GM23248 (cell line): ENCODE measurements around the gene SIK3. TPM values are rescaled to one million over a fixed set of nuclear protein-coding genes. Genes with fewer than 3 reads are reported as not detected.
A peak's percentile ranks its signal among the peaks of the same experiment; 100 is the strongest.

ENCODE experiments used
- DNase-seq: peaks from one replicate; pipeline ENCODE4 v3.0.0-alpha.2; 2015
- H2AFZ ChIP-seq: fragments of 200-600 bp; sonication (generic); 2 replicates; pipeline ENCODE4 v1.6.1; 2016; ENCODE audit warnings: antibody characterized with exemption
- H3F3A ChIP-seq: fragments of 200-600 bp; sonication (generic); 2 replicates; pipeline ENCODE4 v1.6.1; 2016; ENCODE audit warnings: mild to moderate bottlenecking, antibody characterized with exemption, mixed run types; ENCODE audit not compliant: insufficient read depth
- H3K27ac ChIP-seq: fragments of 200-600 bp; sonication (generic); 2 replicates; pipeline ENCODE4 v1.5.1; 2016; ENCODE audit warnings: mild to moderate bottlenecking
- H3K27me3 ChIP-seq: fragments of 200-600 bp; sonication (generic); replicated peaks from 2 replicates; pipeline ENCODE4 v1.6.1; 2016; ENCODE audit warnings: mild to moderate bottlenecking; ENCODE audit not compliant: insufficient read depth
- H3K36me3 ChIP-seq: fragments of 200-600 bp; sonication (generic); 2 replicates; pipeline ENCODE4 v1.6.1; 2016; ENCODE audit warnings: low read depth, mild to moderate bottlenecking
- H3K4me1 ChIP-seq: fragments of 200-600 bp; sonication (generic); 2 replicates; pipeline ENCODE4 v1.6.1; 2016; ENCODE audit warnings: mild to moderate bottlenecking; ENCODE audit not compliant: insufficient read depth
- H3K4me2 ChIP-seq: fragments of 200-600 bp; sonication (generic); one replicate; pipeline ENCODE4 v1.6.1; 2016; ENCODE audit warnings: mild to moderate bottlenecking; ENCODE audit not compliant: unreplicated experiment
- H3K4me3 ChIP-seq: fragments of 200-600 bp; sonication (generic); 2 replicates; pipeline ENCODE4 v1.5.1; 2016; ENCODE audit warnings: mild to moderate bottlenecking
- H3K79me2 ChIP-seq: fragments of 200-600 bp; sonication (generic); 2 replicates; pipeline ENCODE4 v1.6.1; 2016; ENCODE audit warnings: mild to moderate bottlenecking; ENCODE audit not compliant: insufficient read depth
- H3K9ac ChIP-seq: fragments of 200-600 bp; sonication (generic); 2 replicates; pipeline ENCODE4 v1.6.1; 2016; ENCODE audit warnings: mild to moderate bottlenecking
- H3K9me2 ChIP-seq: fragments of 200-600 bp; sonication (generic); 2 replicates; pipeline ENCODE4 v1.6.1; 2016; ENCODE audit warnings: mixed run types, mild to moderate bottlenecking, moderate library complexity; ENCODE audit not compliant: insufficient read depth
- H3K9me3 ChIP-seq: fragments of 200-600 bp; sonication (generic); one replicate; pipeline ENCODE4 v1.6.1; 2017; ENCODE audit warnings: low read depth
- H4K20me1 ChIP-seq: fragments of 200-600 bp; sonication (generic); 2 replicates; pipeline ENCODE4 v1.6.0; 2016; ENCODE audit not compliant: insufficient read depth
- EZH2 ChIP-seq: fragments of 200-600 bp; sonication (generic); IDR thresholded peaks from 2 replicates; pipeline ENCODE4 v1.6.1; 2018; ENCODE audit warnings: antibody characterized with exemption, mild to moderate bottlenecking; ENCODE audit not compliant: insufficient read depth, poor library complexity, severe bottlenecking
- EZH2phosphoT487 ChIP-seq: fragments of 200-600 bp; sonication (generic); IDR thresholded peaks from 2 replicates; pipeline ENCODE4 v1.6.1; 2018; ENCODE audit warnings: antibody characterized with exemption, moderate library complexity, mild to moderate bottlenecking, low read depth; ENCODE audit not compliant: insufficient read depth
- WGBS, 2 experiments: methylation state at CpG; one replicate each; pipeline ENCODE4 v1.1.6; 2015 to 2017; ENCODE audit warnings: low lambda C conversion rate in 2 of 2, low coverage in 1 of 2; ENCODE audit errors: missing lambda C conversion rate in 2 of 2; 5-methylcytosine and 5-hydroxymethylcytosine counted together
- in situ Hi-C: fragments of 300-500 bp; cut with MboI; formaldehyde crosslinking; loops from 2 replicates; pipeline ENCODE4 v1.15.0; 2020
- polyA plus RNA-seq: library from polyadenylated mRNA; unstranded; fragments of >200 nt; fragmentation: Nextera tagmentation; extraction: Ambion mirVana; gene quantifications from 2 replicates; pipeline ENCODE4 v1.2.1, GENCODE V29; 2016
- total RNA-seq: library from RNA; depleted of rRNA; stranded (reverse); fragments of >200 nt; shearing (Covaris generic); gene quantifications from 2 replicates; pipeline ENCODE4 v1.2.3, GENCODE V29; 2014

The SIK3 gene
- total and polyA plus RNA-seq, 2 experiments from 2014 or later: 4.2 to 15.5 TPM

GRCh38 chr11:116927163-116927974, 170.9 kb downstream of the SIK3 start:
- 83 to 84% methylated on average over 11 of the region's 11 CpGs for WGBS, 2 experiments
- peak; percentile 18 for DNase-seq
- in situ Hi-C loops: no loop called here

GRCh38 chr11:116925050-116925449, 173.2 kb downstream of the SIK3 start:
- H3K4me1 ChIP-seq: 0 out of 2 replicates have a peak, but pooled peaks cover 8% of the 10 kb centered on the region
- H3K9ac ChIP-seq: no peak overlapping the region
- WGBS, 2 experiments: 97 to 99% methylated on average over 8 of the region's 8 CpGs
- TF ChIP-seq EZH2 (no peak), EZH2phosphoT487 (no peak)
- H3K79me2 ChIP-seq: no peaks in the 10 kb centered on the region
- H3K9me2 ChIP-seq: no peaks in the 10 kb centered on the region
- no peak overlapping the region for H3K27ac ChIP-seq
- no peak overlapping the region for H3K4me3 ChIP-seq
- no peaks in the 10 kb centered on the region for H3K9me3 ChIP-seq
- no peaks in the 10 kb centered on the region for H3K27me3 ChIP-seq
- H3K36me3 ChIP-seq: no peaks in the 10 kb centered on the region
- DNase-seq: no peak
- no peak overlapping the region for H3K4me2 ChIP-seq
- no peaks in the 10 kb centered on the region for H4K20me1 ChIP-seq
- in situ Hi-C loops: no loop called here
- H2AFZ ChIP-seq: no peak overlapping the region
- no peaks in the 10 kb centered on the region for H3F3A ChIP-seq

More at GRCh38 chr11:116927163-116927974, 170.9 kb downstream of the SIK3 start:
- H3K9ac ChIP-seq: no peak overlapping the region
- no peaks in the 10 kb centered on the region for H3K9me2 ChIP-seq
- no peak overlapping the region for H2AFZ ChIP-seq
- no peaks in the 10 kb centered on the region for H3F3A ChIP-seq
- H3K27ac ChIP-seq: no peak overlapping the region
- H3K79me2 ChIP-seq: no peaks in the 10 kb centered on the region
- no peaks in the 10 kb centered on the region for H3K36me3 ChIP-seq
- H3K4me2 ChIP-seq: no peak overlapping the region
- H3K4me3 ChIP-seq: no peak overlapping the region
- peaks cover 16% of the 10 kb centered on the region for H3K4me1 ChIP-seq
- H4K20me1 ChIP-seq: no peaks in the 10 kb centered on the region
- no peaks in the 10 kb centered on the region for H3K9me3 ChIP-seq
- H3K27me3 ChIP-seq: no peaks in the 10 kb centered on the region
- TF ChIP-seq EZH2 (no peak), EZH2phosphoT487 (no peak)

- H3K4me2 ChIP-seq: no peak overlapping the region
- no peaks in the 10 kb centered on the region for H4K20me1 ChIP-seq
- H3K9me3 ChIP-seq: no peaks in the 10 kb centered on the region
- H3K36me3 ChIP-seq: no peaks in the 10 kb centered on the region
- H2AFZ ChIP-seq: no peak overlapping the region
- in situ Hi-C loops: no loop called here
- no peak overlapping the region for H3K27ac ChIP-seq
- no peak for TF ChIP-seq EZH2phosphoT487
- no peak for TF ChIP-seq EZH2
- H3F3A ChIP-seq: no peaks in the 10 kb centered on the region
- no peak overlapping the region for H3K9ac ChIP-seq
- DNase-seq: no peak
- H3K4me3 ChIP-seq: no peak overlapping the region
- H3K4me1 ChIP-seq: no peaks in the 10 kb centered on the region
- WGBS, 2 experiments: 81 to 84% methylated on average over 3 of the region's 3 CpGs
- H3K27me3 ChIP-seq: no peaks in the 10 kb centered on the region
- no peaks in the 10 kb centered on the region for H3K9me2 ChIP-seq
- no peaks in the 10 kb centered on the region for H3K79me2 ChIP-seq
Observed at GRCh38 chr11:116918925-116919655, 179.1 kb downstream of the SIK3 start.

GRCh38 chr11:116917632-116918031, 180.6 kb downstream of the SIK3 start:
- Histone ChIP-seq H3K36me3 (no peaks in the 10 kb centered on the region), H3K27ac (no peak overlapping the region), H2AFZ (no peak overlapping the region), H3K9me3 (no peaks in the 10 kb centered on the region), H3K4me1 (peaks cover 10% of the 10 kb centered on the region), H3F3A (peaks cover 10% of the 10 kb centered on the region; the same call in 1 of the 2 replicates), H3K9me2 (no peaks in the 10 kb centered on the region), H3K27me3 (no peaks in the 10 kb centered on the region), H3K4me2 (no peak overlapping the region), H4K20me1 (no peaks in the 10 kb centered on the region), H3K9ac (no peak overlapping the region), H3K79me2 (no peaks in the 10 kb centered on the region), H3K4me3 (no peak overlapping the region)
- 97 to 100% methylated on average over 5 of the region's 5 CpGs for WGBS, 2 experiments
- in situ Hi-C loops: no loop called here
- DNase-seq: no peak
- TF ChIP-seq EZH2phosphoT487: no peak
- TF ChIP-seq EZH2: no peak
